ENCODE data around the gene ASPHD2.

ASPHD2 gene

DNA sequence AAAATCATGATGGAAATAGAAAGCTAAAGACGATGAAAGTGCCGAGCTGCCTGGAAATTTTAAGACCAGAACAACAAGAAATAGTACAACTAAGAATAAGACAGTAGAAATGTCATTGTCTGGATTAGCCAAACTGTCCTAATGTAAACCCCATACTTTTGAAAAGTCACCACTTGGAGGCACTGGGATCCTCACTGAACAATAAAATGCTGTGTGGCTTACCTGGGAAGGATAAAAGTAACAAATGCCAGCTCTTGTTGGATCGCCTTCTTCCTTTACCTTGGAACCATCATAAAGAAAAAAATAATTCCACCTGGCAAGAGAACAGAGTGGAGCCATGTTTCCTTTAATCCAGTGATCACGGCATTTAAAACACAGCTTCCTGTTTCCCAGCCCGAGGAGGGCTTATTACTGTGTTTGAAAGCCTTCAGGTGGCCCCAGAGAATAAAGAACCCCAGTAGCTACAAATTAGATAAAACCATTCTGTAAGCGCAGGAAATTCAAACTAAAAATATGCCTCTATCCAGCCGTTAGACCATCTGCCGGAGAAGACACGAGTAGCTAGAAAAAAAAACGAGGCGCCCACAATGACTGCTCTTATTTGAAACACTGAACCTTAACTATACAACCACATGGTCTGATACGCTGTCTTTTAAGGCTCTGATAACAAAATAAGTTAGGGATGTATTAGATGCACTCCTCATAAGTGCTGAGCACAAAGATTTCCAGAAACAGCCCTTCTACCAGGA is 50.2 kb downstream of the ASPHD2 start:
- DNase-seq, result no peak

DNA sequence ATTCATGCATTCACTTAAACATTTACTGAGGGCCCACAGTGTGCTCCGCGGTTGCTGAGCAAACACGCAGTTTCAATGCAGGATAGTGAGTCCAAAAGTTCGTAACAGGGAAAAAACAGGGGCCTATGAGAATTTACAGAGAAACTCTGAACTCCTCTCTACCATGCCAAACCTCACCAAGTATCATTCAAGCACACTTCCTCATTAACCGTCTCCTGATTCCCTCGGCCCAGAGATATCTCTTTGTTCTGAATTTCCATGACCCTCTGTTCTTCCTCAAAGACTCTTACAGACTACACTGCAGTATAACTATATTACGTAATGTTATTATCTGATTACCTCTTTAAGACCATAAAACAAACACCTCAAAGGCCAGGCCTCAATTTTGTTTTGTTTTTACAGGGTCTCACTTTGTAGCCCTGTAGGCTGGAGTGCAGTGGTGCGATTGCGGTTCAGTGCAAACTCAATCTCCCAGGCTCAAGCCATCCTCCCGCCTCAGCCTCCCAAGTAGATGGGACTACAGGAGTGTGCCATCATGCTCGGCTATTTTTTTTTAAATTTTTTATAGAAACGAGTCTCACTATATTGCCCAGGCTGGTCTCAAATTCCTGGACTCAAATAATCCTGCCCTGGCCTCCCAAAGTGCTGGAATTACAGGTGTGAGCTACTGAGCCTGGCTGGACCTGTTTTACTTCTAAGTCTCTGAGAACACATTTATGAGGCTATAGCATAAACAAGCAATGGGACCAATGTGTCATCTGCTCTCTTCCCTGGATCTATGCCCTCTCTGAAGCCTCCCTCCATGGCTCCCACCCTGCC is 50.9 kb downstream of the ASPHD2 start:
- DNase-seq, result peak; percentile 49 to 55

DNA sequence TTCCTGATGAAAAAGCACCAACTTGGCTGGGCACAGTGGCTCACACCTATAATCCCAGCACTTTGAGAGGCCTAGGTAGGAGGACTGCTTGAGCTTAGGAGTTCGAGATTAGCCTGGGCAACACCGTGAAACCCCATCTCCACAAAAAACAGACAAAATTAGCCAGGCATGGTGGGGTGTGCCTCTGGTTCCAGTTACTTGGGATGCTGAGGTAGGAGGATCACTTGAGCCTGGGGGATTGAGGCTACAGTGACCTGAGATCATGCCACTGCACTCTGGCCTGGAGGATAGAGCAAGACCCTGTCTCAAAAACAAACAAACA is 51.5 kb downstream of the ASPHD2 start:
- DNase-seq, result no peak

DNA sequence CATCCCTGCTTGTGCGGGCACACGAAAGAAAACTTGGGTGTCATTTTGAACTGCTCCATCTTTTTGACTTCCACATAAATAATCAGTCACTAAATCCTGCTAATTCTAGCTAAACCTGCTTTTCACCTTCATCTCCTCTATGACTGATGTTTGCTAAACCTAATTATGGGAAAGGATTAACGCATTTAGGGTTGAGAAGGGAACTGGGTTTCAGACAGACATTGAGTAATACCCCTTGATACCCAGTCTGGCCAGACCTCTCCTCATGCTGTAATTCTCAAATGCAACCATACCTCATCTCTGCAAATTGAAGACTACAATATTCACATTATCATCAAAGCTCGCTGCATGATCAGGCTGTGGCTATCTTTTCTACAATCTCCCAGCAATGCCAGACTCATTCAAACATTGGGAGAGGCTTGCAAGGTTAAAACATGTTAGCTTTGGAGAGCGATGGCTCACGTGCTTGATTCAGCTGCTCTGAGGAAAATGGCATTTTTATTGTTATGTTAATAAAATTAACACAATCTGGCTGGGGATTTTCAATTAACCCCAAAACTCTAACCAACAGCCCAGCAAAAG is 52.1 kb downstream of the ASPHD2 start:
- DNase-seq, result no peak

DNA sequence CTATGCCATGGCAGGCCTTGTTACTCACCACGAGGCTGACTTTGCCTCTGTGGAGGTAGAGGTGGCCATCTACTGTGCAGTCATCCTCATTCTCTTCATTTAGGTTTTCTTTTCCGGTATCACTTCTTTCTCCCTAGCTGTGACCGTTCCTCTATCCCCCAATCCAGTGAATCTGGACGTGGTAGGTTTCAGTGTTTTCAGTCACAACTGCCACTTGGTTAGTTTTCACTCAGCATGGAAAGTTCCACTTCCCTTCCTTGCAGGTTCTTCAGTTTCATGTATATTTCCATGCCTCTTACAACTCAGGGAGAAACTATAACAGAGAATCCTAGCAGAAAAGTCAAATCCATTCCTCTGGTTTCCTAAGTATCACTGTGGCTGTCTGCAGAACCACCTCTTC is 52.6 kb downstream of the ASPHD2 start:
- DNase-seq, result no peak

DNA sequence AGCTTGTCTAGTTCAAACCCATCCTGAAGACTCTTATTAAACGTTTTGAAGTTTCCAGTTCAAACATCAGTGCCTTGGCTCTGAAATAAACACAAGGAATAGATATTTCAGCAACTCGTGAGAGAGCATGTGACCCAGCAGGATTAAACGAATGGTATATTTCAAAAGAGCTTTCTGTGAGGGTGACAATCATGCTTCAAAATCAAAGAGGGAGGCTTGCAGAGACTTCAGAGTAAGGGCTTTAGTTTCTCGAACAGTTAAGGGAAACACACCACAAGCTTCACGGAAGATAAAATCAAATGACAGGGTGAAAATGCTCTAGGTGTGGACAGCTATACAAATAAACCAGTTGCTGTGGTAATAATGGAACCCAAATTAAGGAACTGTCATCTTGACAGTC is 53.1 kb downstream of the ASPHD2 start:
- DNase-seq, result no peak

DNA sequence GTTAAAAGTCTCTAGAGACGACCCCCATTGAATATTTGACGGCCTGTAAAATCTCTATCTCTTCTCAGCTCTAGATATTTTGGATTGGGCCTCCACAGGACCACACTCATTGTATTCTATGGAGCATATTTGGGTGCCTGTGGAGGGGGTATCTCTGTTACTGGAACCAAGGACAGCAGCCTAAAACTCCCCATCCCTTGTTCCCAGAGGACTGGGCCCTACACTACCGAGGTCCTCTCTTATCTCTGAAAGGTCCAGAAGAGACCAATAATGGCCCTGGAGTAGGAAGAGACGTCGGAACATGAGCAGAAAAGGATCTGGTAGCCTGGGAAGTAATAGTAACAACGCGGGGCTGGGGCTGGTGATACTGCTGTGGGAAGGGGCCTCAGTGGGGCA is 54.0 kb downstream of the ASPHD2 start:
- DNase-seq, result no peak

DNA sequence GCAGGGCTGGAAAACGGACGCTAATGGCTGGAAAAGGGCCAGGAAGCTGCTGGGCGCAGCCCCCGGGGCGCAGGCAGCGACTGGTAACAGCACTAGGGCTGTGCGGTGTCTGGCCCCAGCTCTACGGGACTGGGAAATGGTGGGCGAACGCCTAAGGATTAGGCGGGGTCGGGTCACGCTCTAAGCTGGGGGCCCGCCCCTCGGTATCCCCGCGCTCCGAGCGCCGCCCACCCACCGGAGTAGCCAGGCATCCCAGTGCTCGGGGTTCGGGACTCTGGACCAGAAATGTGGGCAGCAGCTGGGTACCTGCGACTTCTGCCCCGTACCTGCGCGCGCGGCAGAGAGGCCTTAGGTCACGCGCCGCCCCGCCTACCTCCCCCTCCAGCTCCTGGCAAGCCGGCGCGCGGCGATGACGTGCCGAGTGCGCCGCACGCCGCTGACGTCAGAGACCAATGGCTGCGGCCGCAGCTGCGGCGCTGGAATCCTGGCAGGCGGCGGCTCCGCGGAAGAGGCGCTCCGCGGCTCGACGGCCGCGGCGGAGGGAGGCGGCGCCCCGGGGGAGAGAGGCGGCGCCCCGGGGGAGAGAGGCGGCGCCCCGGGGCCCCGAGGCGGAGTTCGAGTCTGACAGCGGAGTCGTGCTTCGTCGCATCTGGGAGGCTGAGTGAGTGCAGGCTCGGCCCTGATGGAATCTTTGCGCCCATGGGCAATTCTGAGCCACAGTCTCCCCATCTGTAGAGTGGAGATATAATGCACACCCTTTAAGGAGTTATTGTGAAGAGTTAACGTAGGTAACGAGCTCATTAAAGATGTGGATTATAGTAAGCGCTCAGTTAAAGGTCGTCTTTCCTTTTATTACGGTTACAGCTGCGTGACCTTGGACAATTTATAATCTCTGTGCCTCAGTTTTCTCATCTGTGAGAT is 54.6 kb downstream of the ASPHD2 start, which contains the start of the genes HPS4 and SRRD:
HPS4 (minus strand) TSS at position 345 of the 921 bp plus-strand sequence. CDS start 2,021 bp downstream, outside the sequence.
SRRD (plus strand) TSS at position 439 of the 921 bp plus-strand sequence; CDS start at position 453, 14 bp downstream.
- DNase-seq, result peak; percentile 81 to 95

DNA sequence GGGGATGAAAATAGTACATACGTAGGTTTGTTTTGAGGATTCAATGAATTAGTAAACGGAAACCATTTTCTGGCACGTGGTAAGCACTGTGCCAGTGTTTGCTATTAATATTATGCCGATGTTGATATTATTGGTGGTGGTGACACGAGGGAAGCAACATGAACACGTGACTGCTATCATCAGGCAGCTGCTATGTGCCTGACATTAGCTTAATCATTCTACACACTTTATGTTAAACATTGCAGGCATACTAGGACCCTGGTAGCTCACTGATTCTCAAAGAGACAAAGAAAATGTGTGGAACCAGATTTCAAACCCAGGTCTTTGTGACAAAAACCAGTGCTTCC is 55.3 kb downstream of the ASPHD2 start:
- no peak for DNase-seq

DNA sequence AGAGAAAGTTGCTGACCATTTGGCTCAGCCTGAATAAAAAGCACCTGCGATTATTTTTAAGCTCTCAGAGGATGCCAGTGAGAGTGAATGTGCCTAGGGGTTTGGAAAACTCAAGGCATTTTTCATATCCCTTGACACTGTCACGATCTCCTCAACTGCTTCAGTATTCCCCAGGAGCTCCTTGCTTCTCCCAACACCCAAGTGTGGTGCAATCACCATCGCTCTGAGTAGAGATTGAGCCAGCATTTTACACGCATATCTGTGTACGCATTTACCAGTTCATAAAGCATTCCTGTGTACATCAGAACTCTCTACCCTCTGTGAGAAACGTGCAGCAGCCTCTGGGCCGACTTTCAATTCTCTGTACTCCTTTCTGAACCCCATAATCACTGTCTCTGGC is 56.0 kb downstream of the ASPHD2 start:
- no peak for DNase-seq

DNA sequence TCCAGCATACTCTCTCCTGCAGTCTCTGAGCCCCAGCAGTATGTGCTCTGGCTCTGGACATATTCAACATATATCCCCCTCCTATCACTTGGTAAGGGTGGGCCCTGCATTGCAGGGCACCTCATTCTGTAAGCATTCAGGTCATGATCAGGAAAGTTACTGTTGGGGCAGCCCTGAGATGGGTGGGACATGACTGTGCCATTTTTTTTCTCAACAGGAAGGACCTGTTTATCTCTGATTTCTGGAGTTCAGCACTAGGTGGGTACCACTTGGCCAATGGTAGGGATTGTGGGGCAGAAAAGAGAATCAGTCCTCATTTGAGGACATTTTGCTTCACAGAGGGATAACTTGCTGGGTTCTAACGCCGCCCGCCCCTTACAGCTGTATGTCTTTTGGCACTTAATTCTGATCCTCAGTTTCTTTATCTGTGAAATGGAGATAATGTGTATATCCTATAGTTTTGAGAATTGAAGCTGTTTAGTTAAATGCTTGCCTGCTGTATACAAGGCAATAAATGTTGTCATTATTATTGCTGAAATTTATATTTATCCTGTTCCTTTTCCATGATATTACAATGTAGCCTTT is 56.8 kb downstream of the ASPHD2 start:
- no peak for DNase-seq

DNA sequence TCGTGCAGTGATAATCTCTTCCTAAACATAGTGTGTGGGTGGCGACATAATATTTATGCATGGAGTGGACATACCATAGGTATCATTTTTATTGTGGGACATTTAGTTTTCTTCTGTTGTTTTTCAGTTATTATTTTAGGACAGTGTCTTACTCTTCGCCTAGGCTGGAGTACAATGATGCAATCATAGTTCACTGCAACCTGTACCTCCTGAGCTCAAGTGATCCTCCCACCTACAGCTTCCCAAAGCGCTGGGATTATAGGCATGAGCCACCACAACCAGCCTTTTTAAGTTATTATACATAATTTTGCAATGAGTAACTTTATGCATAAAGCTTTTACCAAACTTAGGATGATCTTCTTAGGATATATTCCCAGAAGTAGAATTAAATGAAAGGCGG is 57.3 kb downstream of the ASPHD2 start:
- DNase-seq, result no peak

DNA sequence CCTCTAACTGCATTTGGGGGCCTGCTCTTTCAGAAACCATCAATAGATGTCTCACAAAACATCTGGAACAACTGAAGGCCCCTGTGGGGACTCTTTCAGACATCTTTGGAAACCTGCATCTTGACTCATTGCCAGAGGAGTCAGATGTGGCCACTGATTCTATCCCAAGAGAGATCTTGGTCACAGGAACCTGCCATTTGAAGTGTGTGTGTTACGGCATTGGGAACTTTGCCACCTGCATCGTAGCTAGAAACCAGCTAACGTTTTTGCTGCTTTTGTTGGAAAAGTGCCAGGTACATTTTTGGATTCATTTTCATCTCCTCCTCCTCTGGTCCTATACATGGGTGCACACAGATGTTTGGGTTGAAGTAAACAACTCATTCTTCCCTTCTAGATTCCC is 58.9 kb downstream of the ASPHD2 start:
- no peak for DNase-seq

DNA sequence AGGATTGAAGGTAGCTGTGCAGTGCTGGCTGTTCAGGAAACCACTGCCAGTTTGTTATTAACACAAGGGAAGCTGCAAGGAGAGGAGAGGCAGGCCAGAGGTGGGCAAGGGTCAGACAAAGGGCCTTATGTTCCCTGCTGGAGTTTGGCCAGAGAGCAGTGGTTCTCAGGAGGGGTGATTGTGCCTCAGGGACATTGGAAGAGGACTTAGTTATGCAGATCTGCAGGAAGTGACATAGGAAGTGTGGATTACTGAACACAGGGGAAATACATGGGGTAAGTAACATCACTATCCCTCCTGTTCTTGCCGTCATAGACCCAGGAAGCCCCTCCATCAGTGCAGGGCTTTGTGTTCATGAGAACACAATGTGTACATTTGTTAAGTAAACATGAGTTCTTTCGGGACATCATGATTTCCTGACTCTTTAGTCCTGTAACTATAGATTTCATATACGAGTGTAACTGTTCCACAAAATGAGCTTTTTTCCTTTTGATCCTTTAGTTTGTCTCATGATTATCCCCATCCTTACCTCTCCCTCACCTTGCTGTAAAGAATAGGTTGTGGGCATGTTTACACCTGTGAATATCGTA is 60.5 kb downstream of the ASPHD2 start:
- DNase-seq, result no peak

DNA sequence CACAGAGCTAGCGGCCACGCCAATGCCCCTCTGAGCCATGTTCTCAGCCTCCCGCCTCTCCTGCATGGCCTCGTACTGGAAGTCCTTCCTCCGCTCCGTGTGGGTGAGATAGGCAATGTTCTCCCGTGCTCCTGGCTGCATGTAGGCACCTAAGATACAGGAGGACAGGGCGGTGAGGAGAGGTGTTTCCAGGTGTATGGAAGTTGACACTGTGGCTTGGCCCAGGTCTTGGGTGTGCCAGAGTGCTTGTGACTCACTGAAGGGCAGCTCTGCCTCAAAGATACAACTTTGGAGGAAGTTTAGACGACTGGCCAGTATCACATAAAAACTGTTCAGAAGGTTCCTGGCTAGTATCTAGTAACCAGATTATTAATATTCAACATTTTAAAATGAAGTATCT is 63.2 kb downstream of the ASPHD2 start:
- DNase-seq, result no peak

DNA sequence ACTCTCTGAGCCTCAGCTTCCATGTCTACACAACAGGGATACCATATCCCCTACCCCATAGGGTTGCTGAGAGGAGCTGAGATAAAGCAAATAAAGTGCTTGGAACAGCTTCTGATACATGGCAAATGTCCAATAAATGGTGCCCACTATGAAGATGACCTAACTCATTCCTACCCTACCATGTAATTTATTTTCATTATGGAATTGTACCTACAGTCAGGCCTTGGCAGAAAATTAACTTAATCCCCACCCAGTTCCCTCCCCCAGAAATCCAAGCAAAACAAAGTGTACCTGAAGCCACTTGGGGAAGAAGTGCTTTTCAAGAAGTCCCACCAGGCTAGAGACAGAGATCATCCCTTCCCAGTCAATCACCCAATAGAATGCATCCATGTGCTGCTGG is 65.4 kb downstream of the ASPHD2 start:
- DNase-seq, result no peak

All from inflammatory macrophage treated with lipopolysaccharide for 1 hour (primary cell).